Ascending aorta (tissue), 2 donors: ENCODE results near the gene PPIE. TPM values are rescaled to one million over a fixed set of nuclear protein-coding genes. Genes with fewer than 3 reads are reported as not detected.

Experiments used
- DNase-seq, 2 donors: peaks; one replicate each; pipeline ENCODE4 v3.0.0-alpha.2; 2019; ENCODE audit warnings: low spot score in 2 of 2
- H3K27ac ChIP-seq, 2 donors: fragments of 200-600 bp; sonication (generic); one replicate each; pipeline ENCODE4 v1.5.1; 2016 to 2017; ENCODE audit warnings: mild to moderate bottlenecking in 1 of 2
- H3K27me3 ChIP-seq: fragments of 200-600 bp; sonication (generic); one replicate; pipeline ENCODE4 v1.5.1; 2017
- H3K36me3 ChIP-seq, 2 donors: fragments of 200-600 bp; sonication (generic); one replicate each; pipeline ENCODE4 v1.5.1; 2016
- H3K4me1 ChIP-seq, 2 donors: fragments of 200-600 bp; sonication (generic); one replicate each; pipeline ENCODE4 v1.5.1; 2016 to 2017; ENCODE audit warnings: mild to moderate bottlenecking in 1 of 2
- H3K4me3 ChIP-seq, 2 donors: fragments of 200-600 bp; sonication (generic); one replicate each; pipeline ENCODE4 v1.5.1; 2016 to 2017; ENCODE audit warnings: mild to moderate bottlenecking in 1 of 2
- H3K9me3 ChIP-seq, 2 donors: fragments of 200-600 bp; sonication (generic); one replicate each; pipeline ENCODE4 v1.5.1; 2016
- CTCF ChIP-seq, 3 experiments: fragments of 200-600 bp in 2 of 3; fragments of 450-650 bp in 1 of 3; sonication (generic) in 2 of 3; IDR thresholded peaks; one replicate each; pipeline ENCODE4 v1.5.1; 2016 to 2019; ENCODE audit warnings: antibody characterized with exemption in 3 of 3, mild to moderate bottlenecking in 1 of 3, moderate library complexity in 1 of 3
- intact Hi-C: fragments of 100-400 bp; cut with DNase I; formaldehyde crosslinking; loops from one replicate; pipeline ENCODE4 v1.15.1; 2023
- total RNA-seq: library from RNA; depleted of rRNA; stranded (reverse); fragments of >200 nt; gene quantifications from one replicate; pipeline ENCODE4 v1.1.0, GENCODE V29; 2016

Gene PPIE
- total RNA-seq, 1 donor from 2014 or later: 58.3 TPM

GRCh38 chr1:39745016-39745670 lies 6.5 kb downstream of the PPIE start:
- no peak for TF ChIP-seq CTCF (IDR thresholded peaks at IDR 0.05)
- Histone ChIP-seq H3K9me3 (no peaks in the 10 kb centered on the region), H3K36me3 (peaks cover 88% of the 10 kb centered on the region in 2 donors), H3K4me1 (no peaks in the 10 kb centered on the region), H3K4me3 (no peak overlapping the region), H3K27me3 (no peaks in the 10 kb centered on the region), H3K27ac (no peak overlapping the region)
- intact Hi-C loops: no loop called here
- DNase-seq: no peak

DNA sequence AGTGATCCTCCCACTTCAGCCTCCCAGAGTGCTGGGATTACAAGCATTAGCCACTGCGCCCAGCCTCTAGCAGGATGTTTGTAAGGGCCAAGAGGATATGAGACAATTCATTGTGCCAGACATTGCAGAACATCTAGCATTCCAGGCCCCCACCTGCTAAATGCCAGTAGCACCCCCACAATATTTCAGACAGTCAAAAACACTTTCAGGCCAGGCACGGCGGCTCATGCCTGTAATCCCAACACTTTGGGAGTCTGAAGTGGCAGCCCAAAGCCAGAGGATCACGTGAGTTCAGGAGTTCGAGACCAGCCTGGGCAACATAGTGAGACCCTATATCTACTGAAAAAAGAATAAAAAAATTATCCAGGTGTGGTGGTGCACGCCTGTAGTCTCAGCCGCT lies 12.9 kb downstream of the PPIE start:
- no peaks in the 10 kb centered on the region for H3K27me3 ChIP-seq
- DNase-seq: no peak
- no peaks in the 10 kb centered on the region for H3K9me3 ChIP-seq
- intact Hi-C loops: no loop called here
- H3K4me1 ChIP-seq: peaks cover 3 to 6% of the 10 kb centered on the region in 2 donors
- H3K4me3 ChIP-seq: no peak overlapping the region
- H3K27ac ChIP-seq: no peak overlapping the region
- no peak for TF ChIP-seq CTCF (IDR thresholded peaks at IDR 0.05)
- H3K36me3 ChIP-seq: peaks cover 68 to 86% of the 10 kb centered on the region in 2 donors

DNA sequence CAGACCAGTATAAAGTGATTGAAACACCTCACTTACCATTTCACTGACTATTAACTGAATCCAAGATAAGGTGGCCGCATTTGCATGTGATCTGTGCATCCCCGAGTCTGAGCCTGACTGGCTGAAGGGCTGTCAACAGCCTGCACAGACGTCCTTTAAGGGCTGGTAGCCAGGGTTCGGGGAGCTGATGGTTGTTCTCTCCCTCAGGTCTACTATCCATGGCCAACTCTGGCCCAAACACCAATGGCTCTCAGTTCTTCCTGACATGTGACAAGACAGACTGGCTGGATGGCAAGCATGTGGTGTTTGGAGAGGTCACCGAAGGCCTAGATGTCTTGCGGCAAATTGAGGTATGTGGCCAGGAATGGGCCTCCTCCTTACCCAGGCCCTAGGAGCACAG lies 14.0 kb downstream of the PPIE start:
- no peak for DNase-seq
- peak overlapping the region; percentile 67 to 77 for H3K27ac ChIP-seq
- H3K9me3 ChIP-seq: no peaks in the 10 kb centered on the region
- peaks cover 68 to 85% of the 10 kb centered on the region in 2 donors for H3K36me3 ChIP-seq
- no peaks in the 10 kb centered on the region for H3K27me3 ChIP-seq
- no peak overlapping the region for H3K4me3 ChIP-seq
- H3K4me1 ChIP-seq: peaks cover 3 to 6% of the 10 kb centered on the region in 2 donors
- no peak for TF ChIP-seq CTCF (IDR thresholded peaks at IDR 0.05)
- intact Hi-C loops: no loop called here

GRCh38 chr1:39753132-39754025 lies 14.7 kb downstream of the PPIE start:
- H3K9me3 ChIP-seq: no peaks in the 10 kb centered on the region
- no peaks in the 10 kb centered on the region for H3K27me3 ChIP-seq
- peak overlapping the region; percentile 67 to 77 for H3K27ac ChIP-seq
- no peak for DNase-seq
- H3K4me1 ChIP-seq: peaks cover 3 to 6% of the 10 kb centered on the region in 2 donors
- TF ChIP-seq CTCF (IDR thresholded peaks at IDR 0.05): no peak
- peaks cover 63 to 85% of the 10 kb centered on the region in 2 donors for H3K36me3 ChIP-seq
- H3K4me3 ChIP-seq: no peak overlapping the region
- intact Hi-C loops: no loop called here

DNA sequence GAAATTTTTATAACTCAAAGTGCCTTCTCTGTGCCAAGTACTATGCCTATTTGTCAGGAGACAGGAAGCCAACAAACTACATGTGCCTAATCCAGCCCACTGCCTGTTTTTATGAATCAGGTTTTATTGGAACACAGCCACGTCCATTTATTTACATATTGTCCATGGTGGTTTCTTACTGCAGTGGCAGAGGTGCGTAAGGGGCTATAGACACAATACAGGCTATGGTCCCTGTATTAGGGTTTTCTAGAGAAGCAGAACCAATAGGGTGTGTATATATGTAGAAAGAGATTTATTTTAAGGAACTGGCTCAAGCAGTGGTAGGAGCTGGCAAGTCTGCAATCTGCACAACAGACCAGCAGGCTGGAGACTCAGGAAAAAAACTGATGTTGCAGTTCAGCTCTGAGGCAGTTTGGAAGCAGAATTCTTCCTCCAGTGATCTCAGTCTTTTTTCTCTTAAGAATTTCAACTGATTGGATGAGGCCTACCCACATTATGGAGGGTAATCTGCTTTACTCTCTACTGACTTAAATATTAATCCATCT lies 15.4 kb downstream of the PPIE start:
- Histone ChIP-seq H3K27me3 (no peaks in the 10 kb centered on the region), H3K27ac (peak overlapping the region; percentile 67 to 77), H3K36me3 (peaks cover 56 to 85% of the 10 kb centered on the region in 2 donors), H3K4me1 (peaks cover 3 to 6% of the 10 kb centered on the region in 2 donors), H3K9me3 (no peaks in the 10 kb centered on the region), H3K4me3 (no peak overlapping the region)
- intact Hi-C loops: no loop called here
- DNase-seq: no peak
- no peak for TF ChIP-seq CTCF (IDR thresholded peaks at IDR 0.05)
